Measurements from ENCODE around the gene DNAJC5.
A peak's percentile ranks its signal among the peaks of the same experiment; 100 is the strongest.

DNAJC5 gene

DNA sequence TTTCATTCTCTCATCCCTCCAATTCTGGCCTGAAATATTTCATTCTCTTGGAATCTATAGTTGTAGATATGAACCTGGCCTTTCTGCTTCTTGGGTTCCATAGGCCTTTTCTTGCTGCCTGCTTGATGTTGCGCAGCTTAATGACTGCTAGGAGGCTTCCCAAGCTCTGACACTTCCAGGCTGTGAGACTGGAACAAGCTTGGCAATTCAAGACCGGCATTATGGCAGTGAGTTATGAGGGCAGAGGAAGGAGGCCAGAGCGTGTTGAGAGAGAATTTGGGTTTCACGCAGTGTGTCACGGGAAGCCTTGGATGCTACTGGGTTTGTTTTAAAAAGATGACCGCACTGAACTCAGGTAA lies 948 bp upstream of the DNAJC5 start:
- no peaks in the 10 kb centered on the region for H3K9me3 Mint-ChIP-seq
- peaks cover 29% of the 10 kb centered on the region for H3K36me3 Mint-ChIP-seq (ENCODE audit: low read depth)
- H3K27ac Mint-ChIP-seq, result peak overlapping the region; percentile 19 to 61 (median 48)
- H3K4me3 Mint-ChIP-seq, result peak overlapping the region; percentile 84 to 91 (median 85)
- peaks cover 31% of the 10 kb centered on the region for H3K4me1 Mint-ChIP-seq
- TF ChIP-seq, protein P1, sequence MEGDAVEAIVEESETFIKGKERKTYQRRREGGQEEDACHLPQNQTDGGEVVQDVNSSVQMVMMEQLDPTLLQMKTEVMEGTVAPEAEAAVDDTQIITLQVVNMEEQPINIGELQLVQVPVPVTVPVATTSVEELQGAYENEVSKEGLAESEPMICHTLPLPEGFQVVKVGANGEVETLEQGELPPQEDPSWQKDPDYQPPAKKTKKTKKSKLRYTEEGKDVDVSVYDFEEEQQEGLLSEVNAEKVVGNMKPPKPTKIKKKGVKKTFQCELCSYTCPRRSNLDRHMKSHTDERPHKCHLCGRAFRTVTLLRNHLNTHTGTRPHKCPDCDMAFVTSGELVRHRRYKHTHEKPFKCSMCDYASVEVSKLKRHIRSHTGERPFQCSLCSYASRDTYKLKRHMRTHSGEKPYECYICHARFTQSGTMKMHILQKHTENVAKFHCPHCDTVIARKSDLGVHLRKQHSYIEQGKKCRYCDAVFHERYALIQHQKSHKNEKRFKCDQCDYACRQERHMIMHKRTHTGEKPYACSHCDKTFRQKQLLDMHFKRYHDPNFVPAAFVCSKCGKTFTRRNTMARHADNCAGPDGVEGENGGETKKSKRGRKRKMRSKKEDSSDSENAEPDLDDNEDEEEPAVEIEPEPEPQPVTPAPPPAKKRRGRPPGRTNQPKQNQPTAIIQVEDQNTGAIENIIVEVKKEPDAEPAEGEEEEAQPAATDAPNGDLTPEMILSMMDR (IDR thresholded peaks at IDR 0.05; ENCODE audit: unreplicated experiment in 3 of 3), result no peak
- H3K27me3 Mint-ChIP-seq (ENCODE audit: low read depth), result no peaks in the 10 kb centered on the region

DNA sequence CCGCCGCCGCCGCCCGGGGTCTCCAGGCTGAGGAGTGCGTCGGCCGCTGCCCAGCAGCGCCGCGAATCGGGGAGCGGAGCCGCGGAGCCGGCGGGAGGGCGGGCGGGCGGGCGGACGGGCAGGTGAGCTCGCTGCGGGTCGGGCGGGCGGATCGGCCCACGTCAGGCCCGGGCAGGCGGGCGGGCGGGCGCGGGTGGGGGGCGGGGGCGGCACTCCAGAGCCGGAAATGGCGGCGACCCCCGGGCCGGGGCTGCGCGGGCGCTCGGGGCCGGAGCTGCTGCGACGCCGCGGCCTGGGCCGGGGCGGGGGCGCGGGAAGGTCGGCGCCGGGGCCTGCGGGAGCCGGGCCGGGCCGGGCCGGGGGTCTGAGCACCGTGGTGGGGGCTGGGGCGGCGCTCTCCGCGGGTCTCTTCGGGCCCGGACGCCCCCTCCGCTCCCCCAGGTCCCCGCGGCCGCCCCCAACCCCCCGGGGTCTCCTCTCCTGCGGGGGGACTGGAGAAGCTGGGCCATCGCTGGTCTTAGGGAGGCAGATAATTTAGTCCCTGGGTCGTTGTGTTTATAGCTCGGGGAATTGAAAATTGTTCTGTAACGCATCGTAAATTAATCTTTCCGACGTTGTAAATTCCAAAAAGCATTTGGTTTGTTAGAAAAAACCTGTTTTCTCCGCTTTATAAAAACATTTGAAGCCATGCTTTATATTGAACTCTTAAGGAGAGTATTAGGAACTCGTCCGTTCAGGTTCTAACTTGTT lies 451 bp downstream of the DNAJC5 start:
- H3K27ac Mint-ChIP-seq, result peak overlapping the region; percentile 83 to 92 (median 87)
- H3K9me3 Mint-ChIP-seq, result no peaks in the 10 kb centered on the region
- H3K4me1 Mint-ChIP-seq, result peaks cover 34% of the 10 kb centered on the region
- H3K36me3 Mint-ChIP-seq (ENCODE audit: low read depth), result peaks cover 16% of the 10 kb centered on the region
- TF ChIP-seq, protein P1 (IDR thresholded peaks at IDR 0.05; ENCODE audit: unreplicated experiment in 3 of 3), result no peak
- no peaks in the 10 kb centered on the region for H3K27me3 Mint-ChIP-seq (ENCODE audit: low read depth)
- H3K4me3 Mint-ChIP-seq, result peak overlapping the region; percentile 84 to 99 (median 94)

DNA sequence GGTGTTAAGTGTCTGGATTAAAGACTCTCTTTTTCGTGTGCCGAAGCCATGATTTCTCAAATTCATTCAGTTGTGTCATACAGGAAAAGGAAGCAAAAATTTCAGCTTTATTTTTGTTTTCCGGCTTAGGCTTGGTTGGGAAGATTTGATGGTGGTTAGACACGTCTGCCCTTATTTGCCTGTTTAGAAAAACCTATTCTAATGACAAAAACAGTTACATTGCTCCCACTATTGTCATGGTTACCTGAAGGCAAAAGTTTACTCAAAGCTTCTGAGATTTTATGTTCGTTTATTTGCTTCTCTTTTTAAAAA lies 982 bp downstream of the DNAJC5 start:
- Mint-ChIP-seq H3K9me3 (no peaks in the 10 kb centered on the region), H3K4me1 (peaks cover 34% of the 10 kb centered on the region), H3K36me3 (ENCODE audit: low read depth) (peaks cover 15% of the 10 kb centered on the region), H3K27me3 (ENCODE audit: low read depth) (no peaks in the 10 kb centered on the region), H3K4me3 (peak overlapping the region; percentile 84 to 99 (median 94)), H3K27ac (peak overlapping the region; percentile 83 to 92 (median 87))
- TF ChIP-seq, protein P1 (IDR thresholded peaks at IDR 0.05; ENCODE audit: unreplicated experiment in 3 of 3), result no peak

DNA sequence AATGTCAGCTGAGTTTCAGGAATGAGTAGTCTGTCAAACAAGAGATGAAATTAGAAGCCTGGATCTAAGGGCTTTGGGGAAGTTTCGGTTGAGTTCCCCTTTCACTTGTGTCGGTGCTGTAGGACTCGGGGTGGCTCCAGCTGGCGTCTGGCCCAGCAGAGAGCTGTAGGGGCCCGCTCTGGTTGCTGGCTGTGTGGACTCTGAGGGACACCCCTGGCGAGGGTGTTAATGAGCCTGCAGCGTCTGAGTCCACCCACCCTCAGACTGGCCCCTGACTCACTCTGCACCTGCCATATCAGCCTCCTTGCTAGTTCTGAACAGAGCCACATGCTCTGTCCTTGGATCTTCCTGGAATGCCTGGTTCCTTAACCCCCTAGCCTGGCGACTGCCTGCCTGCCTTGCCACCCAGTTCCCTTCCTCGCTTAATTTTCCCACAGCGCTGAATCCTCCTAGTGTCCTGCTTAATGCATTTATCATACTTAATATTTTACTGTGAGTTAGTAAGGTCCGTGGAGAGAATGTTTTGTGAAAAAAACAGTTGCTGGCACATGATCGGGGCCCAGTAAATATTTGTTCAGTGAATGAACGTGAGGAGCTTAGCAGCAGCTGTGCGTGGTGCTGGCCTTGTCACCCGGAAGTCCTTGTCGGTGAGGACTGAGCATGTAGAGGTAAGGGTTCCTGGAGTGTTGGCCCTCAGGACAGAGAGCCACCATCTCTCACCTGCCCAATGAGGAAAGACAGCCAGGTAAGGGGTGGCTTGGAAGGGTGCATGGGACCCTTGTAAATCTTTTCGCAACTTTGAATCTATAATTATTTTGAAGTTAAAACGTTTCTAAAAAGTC lies 1.6 kb downstream of the DNAJC5 start:
- Mint-ChIP-seq H3K9me3 (no peaks in the 10 kb centered on the region), H3K27me3 (ENCODE audit: low read depth) (no peaks in the 10 kb centered on the region), H3K27ac (peak overlapping the region; percentile 83 to 92 (median 87)), H3K4me3 (peak overlapping the region; percentile 84 to 99 (median 94)), H3K4me1 (peaks cover 38% of the 10 kb centered on the region), H3K36me3 (ENCODE audit: low read depth) (peaks cover 10% of the 10 kb centered on the region)
- TF ChIP-seq, protein P1 (IDR thresholded peaks at IDR 0.05; ENCODE audit: unreplicated experiment in 3 of 3), result no peak

DNA sequence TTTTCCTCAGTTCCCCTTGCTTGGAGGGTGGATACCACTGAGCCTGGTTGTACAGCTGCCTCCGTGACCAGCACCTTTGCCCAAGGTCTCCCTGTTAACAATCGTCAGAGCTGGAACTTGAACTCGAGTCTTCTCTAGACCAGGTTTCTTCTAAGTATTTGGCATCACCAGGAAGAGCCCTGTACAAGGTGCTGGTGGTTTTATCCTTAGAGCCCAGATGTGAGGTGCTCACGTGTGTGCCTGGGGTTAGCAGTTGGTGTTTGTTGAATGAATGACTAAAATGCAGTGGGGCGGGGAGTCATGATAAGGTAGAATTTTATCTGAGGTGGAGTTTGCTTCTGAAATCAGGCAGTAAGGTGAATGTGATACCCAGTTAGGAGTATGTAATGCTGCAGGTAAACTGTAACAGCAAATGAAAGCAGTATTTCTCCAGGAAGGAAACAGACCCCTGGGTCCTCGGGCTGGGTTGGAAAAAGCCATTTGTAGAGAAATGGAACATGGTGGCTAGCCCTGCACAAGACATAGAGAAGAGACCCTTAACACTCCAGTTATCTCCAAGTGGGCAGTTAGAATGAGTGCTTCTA lies 3.1 kb downstream of the DNAJC5 start:
- TF ChIP-seq, protein P1 (IDR thresholded peaks at IDR 0.05; ENCODE audit: unreplicated experiment in 3 of 3), result no peak
- no peaks in the 10 kb centered on the region for H3K9me3 Mint-ChIP-seq
- H3K27ac Mint-ChIP-seq, result peak overlapping the region in 1 of 3 experiments; percentile 87
- no peaks in the 10 kb centered on the region for H3K27me3 Mint-ChIP-seq (ENCODE audit: low read depth)
- peaks cover 4% of the 10 kb centered on the region for H3K36me3 Mint-ChIP-seq (ENCODE audit: low read depth)
- peak overlapping the region; percentile 7 to 88 (median 72) for H3K4me3 Mint-ChIP-seq
- H3K4me1 Mint-ChIP-seq, result peaks cover 40% of the 10 kb centered on the region
